Muscle layer of duodenum (tissue), 2 donors: Measurements from ENCODE around the gene FSHR.

Source experiments
- H3K27ac ChIP-seq: one replicate; pipeline ENCODE4 v1.7.0; 2013; ENCODE audit warnings: mild to moderate bottlenecking, low read length
- H3K27me3 ChIP-seq: one replicate; pipeline ENCODE4 v1.7.0; 2013; ENCODE audit warnings: low read depth, mild to moderate bottlenecking, control low read depth, low read length
- H3K36me3 ChIP-seq, 2 donors: one replicate each; pipeline ENCODE4 v1.7.0; 2013; ENCODE audit warnings: low read length in 2 of 2, control low read depth in 1 of 2, mild to moderate bottlenecking in 1 of 2; ENCODE audit not compliant: insufficient read depth in 2 of 2, control insufficient read depth in 1 of 2
- H3K4me1 ChIP-seq, 2 donors: one replicate each; pipeline ENCODE4 v1.7.0; 2013; ENCODE audit warnings: low read length in 2 of 2, mild to moderate bottlenecking in 2 of 2, control low read depth in 1 of 2, moderate library complexity in 1 of 2; ENCODE audit not compliant: insufficient read depth in 2 of 2, control insufficient read depth in 1 of 2
- H3K4me3 ChIP-seq, 2 donors: one replicate each; pipeline ENCODE4 v1.7.0; 2013; ENCODE audit warnings: low read length in 2 of 2, low read depth in 1 of 2, mild to moderate bottlenecking in 1 of 2
- H3K9me3 ChIP-seq, 2 donors: one replicate each; pipeline ENCODE4 v1.7.0; 2013; ENCODE audit warnings: low read length in 2 of 2, control low read depth in 1 of 2, mild to moderate bottlenecking in 1 of 2; ENCODE audit not compliant: control insufficient read depth in 1 of 2
- donor health status: healthy.

The FSHR gene

GRCh38 chr2:49050265-49050664 is 104.0 kb downstream of the FSHR start:
- Histone ChIP-seq H3K27ac (no peak overlapping the region), H3K36me3 (no peaks in the 10 kb centered on the region), H3K27me3 (no peaks in the 10 kb centered on the region), H3K4me3 (no peak overlapping the region), H3K4me1 (no peaks in the 10 kb centered on the region), H3K9me3 (no peaks in the 10 kb centered on the region)

DNA sequence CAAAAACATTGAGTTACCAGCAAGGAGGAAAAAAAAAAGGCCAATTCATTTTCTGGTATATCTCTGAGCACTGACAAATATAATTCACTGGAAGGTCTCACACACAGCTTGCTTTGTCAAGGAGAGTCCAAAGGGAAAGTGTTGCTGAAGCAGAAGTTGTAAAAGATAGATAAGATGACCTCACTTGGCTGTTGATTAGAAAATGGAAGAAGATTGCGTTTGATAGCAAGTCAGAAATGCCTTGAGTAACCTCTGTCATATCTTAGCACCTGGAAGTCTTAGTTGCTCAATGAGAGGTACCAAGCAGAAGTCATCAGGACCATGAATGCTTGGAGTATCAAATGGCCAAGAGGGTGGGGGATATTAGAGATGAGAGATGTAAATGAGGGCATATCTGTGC is 105.2 kb downstream of the FSHR start:
- H3K36me3 ChIP-seq, result no peaks in the 10 kb centered on the region
- H3K9me3 ChIP-seq, result no peaks in the 10 kb centered on the region
- no peaks in the 10 kb centered on the region for H3K4me1 ChIP-seq
- no peak overlapping the region for H3K4me3 ChIP-seq
- H3K27ac ChIP-seq, result no peak overlapping the region
- H3K27me3 ChIP-seq, result no peaks in the 10 kb centered on the region

DNA sequence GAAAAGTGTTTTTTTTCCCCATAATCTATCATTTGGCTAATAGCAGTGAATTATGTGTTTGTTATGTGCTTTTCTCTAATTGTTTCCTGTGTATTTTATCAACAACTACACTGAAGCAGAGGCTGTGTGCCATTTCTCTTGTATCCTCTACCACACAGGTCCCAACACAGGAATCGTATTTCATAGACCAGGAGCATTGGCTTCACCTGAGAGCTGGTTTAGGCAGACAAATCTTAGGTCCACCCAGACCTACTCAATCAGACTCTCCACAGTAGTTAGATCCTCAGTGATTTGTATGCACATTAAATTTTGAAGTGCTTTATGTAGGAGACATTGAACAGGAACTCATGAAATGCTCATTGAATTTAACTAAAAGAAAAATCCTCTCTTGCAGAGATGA is 109.2 kb downstream of the FSHR start:
- Histone ChIP-seq H3K9me3 (no peaks in the 10 kb centered on the region), H3K4me3 (no peak overlapping the region), H3K27ac (no peak overlapping the region), H3K27me3 (no peaks in the 10 kb centered on the region), H3K36me3 (no peaks in the 10 kb centered on the region), H3K4me1 (no peaks in the 10 kb centered on the region)

DNA sequence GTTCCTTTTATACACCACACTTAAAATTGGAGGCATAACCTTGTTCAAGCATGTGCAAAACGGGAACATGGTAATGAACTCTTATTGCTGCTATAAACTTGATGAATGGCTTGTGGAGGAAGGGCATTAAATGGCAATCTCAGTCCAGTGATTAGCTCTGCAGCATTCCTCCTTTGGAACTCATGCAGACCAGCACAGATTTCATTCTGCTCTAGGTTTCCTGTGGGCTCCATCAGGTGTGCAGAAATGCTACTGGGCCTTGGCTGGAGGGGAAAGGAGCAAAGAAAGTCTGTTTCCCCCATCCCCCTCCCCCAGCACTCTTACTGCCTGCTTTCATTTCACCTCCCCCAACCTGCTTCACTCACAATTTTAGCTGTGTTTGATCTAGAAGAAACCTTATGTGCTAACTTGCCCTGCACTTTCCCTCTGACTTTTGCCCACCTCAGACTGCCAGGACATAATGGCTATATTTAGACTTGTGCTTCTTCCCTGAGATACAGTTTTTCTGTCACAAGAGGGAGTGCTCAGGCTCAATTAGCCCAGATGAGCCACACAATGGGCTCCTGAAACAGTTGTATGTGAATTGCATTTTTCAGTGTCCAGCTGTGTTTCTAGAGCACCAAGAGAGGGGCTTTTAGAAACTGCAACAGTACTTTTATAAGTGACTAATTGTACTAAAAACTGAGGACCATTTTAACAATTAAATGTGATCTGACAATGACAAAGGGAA is 109.8 kb downstream of the FSHR start:
- Histone ChIP-seq H3K27ac (no peak overlapping the region), H3K36me3 (no peaks in the 10 kb centered on the region), H3K9me3 (no peaks in the 10 kb centered on the region), H3K4me3 (no peak overlapping the region), H3K4me1 (no peaks in the 10 kb centered on the region), H3K27me3 (no peaks in the 10 kb centered on the region)

DNA sequence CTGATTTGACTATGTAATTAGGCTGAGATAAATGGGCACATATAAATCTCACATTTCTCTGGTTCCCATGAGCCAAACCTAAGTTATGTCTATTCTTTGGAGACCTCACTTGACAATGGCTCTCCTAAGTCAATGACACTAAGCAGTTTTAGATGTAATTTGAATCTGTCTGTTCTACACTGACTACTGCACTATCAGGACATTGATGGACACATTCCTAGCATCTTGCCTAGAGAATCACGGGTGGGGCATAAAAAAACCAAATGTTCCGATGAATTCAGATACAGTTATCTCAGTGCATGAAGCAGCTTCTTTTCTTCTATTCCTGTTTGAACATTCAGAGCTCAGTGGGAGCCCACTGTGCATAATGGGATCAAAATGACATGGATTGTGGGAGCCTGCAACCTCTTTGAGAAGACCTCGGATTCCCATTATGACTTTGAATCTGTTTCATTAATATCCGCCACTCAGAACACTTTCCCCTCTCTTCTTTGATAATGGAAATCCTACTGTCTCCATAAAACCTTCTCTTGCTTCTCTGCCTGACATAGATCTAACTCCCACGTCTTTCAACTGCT is 110.8 kb downstream of the FSHR start:
- Histone ChIP-seq H3K4me3 (no peak overlapping the region), H3K27me3 (no peaks in the 10 kb centered on the region), H3K9me3 (no peaks in the 10 kb centered on the region), H3K36me3 (no peaks in the 10 kb centered on the region), H3K4me1 (no peaks in the 10 kb centered on the region), H3K27ac (no peak overlapping the region)

GRCh38 chr2:49042488-49042887 is 111.8 kb downstream of the FSHR start:
- Histone ChIP-seq H3K4me3 (no peak overlapping the region), H3K27me3 (no peaks in the 10 kb centered on the region), H3K36me3 (no peaks in the 10 kb centered on the region), H3K27ac (no peak overlapping the region), H3K4me1 (no peaks in the 10 kb centered on the region), H3K9me3 (no peaks in the 10 kb centered on the region)

DNA sequence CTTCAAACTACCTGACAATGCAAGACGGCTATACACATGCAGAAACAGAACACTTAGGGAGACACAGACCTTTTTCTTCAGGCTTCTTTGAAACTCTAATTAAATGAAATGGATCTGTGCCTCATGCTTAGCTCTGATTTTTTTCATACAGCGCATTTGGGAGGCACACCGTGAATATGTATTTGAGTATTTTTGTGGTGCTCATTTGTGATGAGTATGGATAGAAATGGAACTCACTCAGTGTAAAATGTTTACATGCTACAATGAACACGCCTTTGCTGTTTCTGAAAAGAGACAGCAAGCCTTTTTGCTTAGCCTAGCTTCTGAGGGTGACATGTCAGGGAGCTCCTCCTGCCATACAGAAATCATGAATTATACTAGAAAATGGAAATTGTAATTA is 113.3 kb downstream of the FSHR start:
- H3K27ac ChIP-seq, result no peak overlapping the region
- H3K4me3 ChIP-seq, result no peak overlapping the region
- H3K27me3 ChIP-seq, result no peaks in the 10 kb centered on the region
- H3K36me3 ChIP-seq, result no peaks in the 10 kb centered on the region
- H3K4me1 ChIP-seq, result no peaks in the 10 kb centered on the region
- H3K9me3 ChIP-seq, result no peaks in the 10 kb centered on the region

- H3K9me3 ChIP-seq, result no peaks in the 10 kb centered on the region
- H3K27ac ChIP-seq, result no peak overlapping the region
- no peak overlapping the region for H3K4me3 ChIP-seq
- no peaks in the 10 kb centered on the region for H3K36me3 ChIP-seq
- no peaks in the 10 kb centered on the region for H3K27me3 ChIP-seq
- H3K4me1 ChIP-seq, result no peaks in the 10 kb centered on the region
These were observed 117.1 kb downstream of the FSHR start for GRCh38 chr2:49037197-49037596.

DNA sequence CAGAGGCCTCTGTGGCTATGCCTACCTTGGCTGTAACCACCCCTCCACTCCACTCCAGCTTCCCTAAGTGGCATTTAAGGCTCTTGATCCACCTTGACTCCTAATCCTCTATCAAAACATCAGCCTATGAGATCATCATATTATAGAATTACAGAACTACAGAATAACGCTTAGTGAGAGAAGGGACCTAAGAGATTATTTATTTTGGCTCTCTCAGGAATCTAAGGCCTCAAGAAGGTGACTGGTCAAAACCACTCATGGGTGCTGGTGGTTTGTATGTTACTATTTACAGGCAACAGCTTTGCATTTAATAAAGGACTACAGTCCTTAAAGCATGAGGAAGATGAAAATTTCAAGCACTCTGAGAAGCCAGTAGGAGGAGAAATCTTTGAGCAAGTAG is 118.8 kb downstream of the FSHR start:
- no peak overlapping the region for H3K27ac ChIP-seq
- H3K36me3 ChIP-seq, result no peaks in the 10 kb centered on the region
- no peaks in the 10 kb centered on the region for H3K4me1 ChIP-seq
- H3K27me3 ChIP-seq, result no peaks in the 10 kb centered on the region
- no peaks in the 10 kb centered on the region for H3K9me3 ChIP-seq
- no peak overlapping the region for H3K4me3 ChIP-seq

GRCh38 chr2:49033394-49034185 is 120.7 kb downstream of the FSHR start:
- H3K4me3 ChIP-seq, result no peak overlapping the region
- no peaks in the 10 kb centered on the region for H3K9me3 ChIP-seq
- H3K4me1 ChIP-seq, result no peaks in the 10 kb centered on the region
- H3K27me3 ChIP-seq, result no peaks in the 10 kb centered on the region
- no peak overlapping the region for H3K27ac ChIP-seq
- no peaks in the 10 kb centered on the region for H3K36me3 ChIP-seq

- no peak overlapping the region for H3K27ac ChIP-seq
These were observed 121.4 kb downstream of the FSHR start for GRCh38 chr2:49032936-49033335.

More at GRCh38 chr2:49032936-49033335, 121.4 kb downstream of the FSHR start:
- Histone ChIP-seq H3K27me3 (no peaks in the 10 kb centered on the region), H3K9me3 (no peaks in the 10 kb centered on the region), H3K4me3 (no peak overlapping the region), H3K36me3 (no peaks in the 10 kb centered on the region), H3K4me1 (no peaks in the 10 kb centered on the region)
